H1 (cell line): ENCODE results near the gene MDFI.

ENCODE experiments used
- ASH2L ChIP-seq: fragments of 200-600, 300-600 bp; sonication (generic); IDR thresholded peaks from one replicate; pipeline ENCODE4 v1.7.1; 2017; ENCODE audit warnings: low read length
- CEBPB ChIP-seq: IDR thresholded peaks from 2 replicates; pipeline ENCODE4 v1.6.1; 2012; ENCODE audit warnings: low read depth, low read length
- CHD1 ChIP-seq: IDR thresholded peaks from 2 replicates; pipeline ENCODE4 v1.6.1; 2012; ENCODE audit warnings: low read depth, low read length, improper control_type of control experiment
- EP300 ChIP-seq, 2 experiments: IDR thresholded peaks; 1 replicate in 1 of 2; 2 replicates in 1 of 2; pipeline ENCODE4 v1.6.1; 2011 to 2012; ENCODE audit warnings: low read depth in 2 of 2, low read length in 2 of 2, mild to moderate bottlenecking in 2 of 2, borderline replicate concordance in 1 of 2, inconsistent platforms in 1 of 2, moderate library complexity in 1 of 2
- EZH2 ChIP-seq: fragments of 200-600 bp; sonication (generic); IDR thresholded peaks from 2 replicates; pipeline ENCODE4 v1.7.1; 2012; ENCODE audit warnings: low read depth, mild to moderate bottlenecking, moderate library complexity, low read length, inconsistent platforms; ENCODE audit not compliant: severe bottlenecking
- GTF2F1 ChIP-seq: IDR thresholded peaks from 2 replicates; pipeline ENCODE4 v1.6.1; 2012; ENCODE audit warnings: low read depth, low read length, improper control_type of control experiment, borderline replicate concordance
- NRF1 ChIP-seq: IDR thresholded peaks from 2 replicates; pipeline ENCODE4 v1.6.1; 2011; ENCODE audit warnings: mild to moderate bottlenecking, low read depth, low read length, improper control_type of control experiment
- POLR2A ChIP-seq, 2 experiments: IDR thresholded peaks; 1 replicate in 1 of 2; 2 replicates in 1 of 2; pipeline ENCODE4 v1.6.1; 2011; ENCODE audit warnings: low read depth in 2 of 2, low read length in 2 of 2, mild to moderate bottlenecking in 2 of 2; ENCODE audit errors: control extremely low read depth in 1 of 2
- POLR2AphosphoS5 ChIP-seq: IDR thresholded peaks from 2 replicates; pipeline ENCODE4 v1.6.1; 2011; ENCODE audit warnings: low read depth, low read length
- SIN3A ChIP-seq, 2 experiments: IDR thresholded peaks in 1 of 2; conservative IDR thresholded peaks in 1 of 2; 2 replicates each; pipeline ENCODE4 v1.6.1; 2011 to 2012; ENCODE audit warnings: low read length in 2 of 2, improper control_type of control experiment in 1 of 2, low read depth in 1 of 2, mild to moderate bottlenecking in 1 of 2
- SP1 ChIP-seq: IDR thresholded peaks from 2 replicates; pipeline ENCODE4 v1.6.1; 2011; ENCODE audit warnings: low read depth, low read length
- TEAD4 ChIP-seq: IDR thresholded peaks from 2 replicates; pipeline ENCODE4 v1.6.1; 2012; ENCODE audit warnings: low read depth, low read length, inconsistent platforms, mixed read lengths
- USF2 ChIP-seq: IDR thresholded peaks from 2 replicates; pipeline ENCODE4 v1.6.1; 2011; ENCODE audit warnings: low read length, improper control_type of control experiment
- TF ChIP-seq, protein P1 (sequence below), 3 experiments: IDR thresholded peaks; 1 replicate in 2 of 3; 2 replicates in 1 of 3; pipeline versions ENCODE4 v1.5.1 to v1.6.1; 2011; ENCODE audit warnings: low read length in 3 of 3, mild to moderate bottlenecking in 3 of 3, inconsistent platforms in 2 of 3, low read depth in 1 of 3, moderate library complexity in 1 of 3; ENCODE audit not compliant: insufficient read depth in 1 of 3; ENCODE audit errors: control extremely low read depth in 1 of 3

DNA sequence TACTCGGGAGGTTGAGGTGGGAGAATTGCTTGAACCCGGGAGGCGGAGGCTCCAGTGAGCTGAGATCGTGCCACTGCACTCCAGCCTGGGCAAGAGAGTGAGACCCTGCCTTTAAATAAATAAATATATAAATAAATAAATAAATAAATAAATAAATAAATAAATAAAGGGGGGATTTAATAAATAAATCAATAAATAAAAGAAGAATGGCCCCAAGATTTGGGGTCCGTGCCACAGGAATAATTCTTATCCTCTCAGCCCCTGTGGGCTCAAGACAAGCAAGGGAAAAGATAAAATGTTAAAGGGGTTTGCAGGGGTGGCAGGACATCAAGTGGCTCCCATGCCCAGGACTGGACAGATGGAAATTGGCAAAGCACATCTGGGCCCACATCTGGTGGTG, 31.2 kb upstream of the MDFI start:
- TF ChIP-seq POLR2A (IDR thresholded peaks at IDR 0.05; ENCODE audit: control extremely low read depth in 1 of 2, low read depth in 2 of 2, low read length in 2 of 2) (no peak), USF2 (no peak), ASH2L (no peak), SIN3A (conservative IDR thresholded peaks at IDR 0.05 in 1 of 2, IDR thresholded peaks at IDR 0.05 in 1 of 2; ENCODE audit: low read depth in 1 of 2, low read length in 2 of 2) (no peak), EZH2 (no peak), GTF2F1 (no peak), EP300 (IDR thresholded peaks at IDR 0.05; ENCODE audit: borderline replicate concordance in 1 of 2, low read depth in 2 of 2, low read length in 2 of 2) (no peak), TEAD4 (no peak), NRF1 (no peak), CHD1 (no peak), SP1 (no peak), POLR2AphosphoS5 (no peak), CEBPB (no peak)
- TF ChIP-seq, protein P1, sequence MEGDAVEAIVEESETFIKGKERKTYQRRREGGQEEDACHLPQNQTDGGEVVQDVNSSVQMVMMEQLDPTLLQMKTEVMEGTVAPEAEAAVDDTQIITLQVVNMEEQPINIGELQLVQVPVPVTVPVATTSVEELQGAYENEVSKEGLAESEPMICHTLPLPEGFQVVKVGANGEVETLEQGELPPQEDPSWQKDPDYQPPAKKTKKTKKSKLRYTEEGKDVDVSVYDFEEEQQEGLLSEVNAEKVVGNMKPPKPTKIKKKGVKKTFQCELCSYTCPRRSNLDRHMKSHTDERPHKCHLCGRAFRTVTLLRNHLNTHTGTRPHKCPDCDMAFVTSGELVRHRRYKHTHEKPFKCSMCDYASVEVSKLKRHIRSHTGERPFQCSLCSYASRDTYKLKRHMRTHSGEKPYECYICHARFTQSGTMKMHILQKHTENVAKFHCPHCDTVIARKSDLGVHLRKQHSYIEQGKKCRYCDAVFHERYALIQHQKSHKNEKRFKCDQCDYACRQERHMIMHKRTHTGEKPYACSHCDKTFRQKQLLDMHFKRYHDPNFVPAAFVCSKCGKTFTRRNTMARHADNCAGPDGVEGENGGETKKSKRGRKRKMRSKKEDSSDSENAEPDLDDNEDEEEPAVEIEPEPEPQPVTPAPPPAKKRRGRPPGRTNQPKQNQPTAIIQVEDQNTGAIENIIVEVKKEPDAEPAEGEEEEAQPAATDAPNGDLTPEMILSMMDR (IDR thresholded peaks at IDR 0.05; ENCODE audit: control extremely low read depth in 1 of 3, insufficient read depth in 1 of 3, low read depth in 1 of 3, low read length in 3 of 3): no peak
